BJ (cell line): ENCODE data around the gene DLX3. TPM values are rescaled to one million over a fixed set of nuclear protein-coding genes. Genes with fewer than 3 reads are reported as not detected.

Experiments used
- CTCF ChIA-PET: fragments of 350-600 bp; formaldehyde crosslinking; extraction: SDS; loops from one replicate; lab custom pipeline; 2021; ENCODE audit warnings: antibody characterized with exemption, inconsistent platforms; lab: Yijun Ruan, JAX
- POLR2A ChIA-PET: fragments of 300-600 bp; sonication (Branson Sonifier 250); formaldehyde crosslinking; extraction: SDS; loops from one replicate; lab custom pipeline; 2021; ENCODE audit warnings: antibody characterized with exemption; lab: Charles Lee
- DNase-seq: peaks from one replicate; pipeline ENCODE4 v3.0.0-alpha.2; 2011; ENCODE audit warnings: low read depth
- H3K27me3 ChIP-seq: 2 replicates; pipeline ENCODE4 v1.6.0; 2011; ENCODE audit warnings: low read length; ENCODE audit not compliant: control insufficient read depth, insufficient read depth
- H3K36me3 ChIP-seq: 2 replicates; pipeline ENCODE4 v1.5.1; 2011; ENCODE audit warnings: low read length; ENCODE audit not compliant: control insufficient read depth, insufficient read depth
- H3K4me3 ChIP-seq: 2 replicates; pipeline ENCODE4 v1.5.1; 2011; ENCODE audit warnings: low read depth, mild to moderate bottlenecking, control low read depth, low read length
- polyA plus RNA-seq: library from polyadenylated mRNA; depleted of rRNA; stranded (reverse); fragments of >200 nt; gene quantifications from 2 replicates; pipeline ENCODE4 v1.2.3, GENCODE V29; 2011
- TF ChIP-seq, protein P1 (sequence below): IDR thresholded peaks from 2 replicates; pipeline ENCODE4 v1.5.1; 2011; ENCODE audit warnings: low read depth, mild to moderate bottlenecking, control low read depth, inconsistent platforms, low read length, moderate library complexity; ENCODE audit not compliant: insufficient read depth

Gene DLX3
- polyA plus RNA-seq, 1 experiment, result 0.06 TPM

DNA sequence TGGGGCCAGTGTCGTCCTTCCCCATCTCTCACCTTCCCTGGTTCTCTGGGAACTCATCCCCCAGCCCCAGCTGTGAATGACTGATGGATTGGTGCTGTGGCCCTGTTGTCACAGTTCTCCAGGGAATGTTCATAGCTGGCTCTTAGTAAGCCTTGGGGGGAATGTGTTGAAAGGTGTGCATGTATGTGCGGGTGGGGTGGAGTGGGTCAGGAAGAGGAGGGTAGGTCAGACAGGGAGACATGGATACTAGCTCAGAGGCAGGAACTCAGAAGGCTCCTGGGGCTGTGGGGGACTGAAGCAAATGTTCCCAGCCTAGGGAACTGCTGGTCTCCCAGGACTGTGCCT lies 21.8 kb downstream of the DLX3 start:
- ChIA-PET CTCF (interaction anchor here (1.1 to 3.8 kb wide), 6 partner anchors 10 to 93 kb away, joined by 3 to 21 read pairs (median 4); no protein-coding TSS in a partner anchor), POLR2A (no interaction called here)
- no peak for DNase-seq
- Histone ChIP-seq H3K27me3 (peaks cover 65% of the 10 kb centered on the region), H3K36me3 (no peaks in the 10 kb centered on the region), H3K4me3 (no peak overlapping the region)
- TF ChIP-seq, protein P1, sequence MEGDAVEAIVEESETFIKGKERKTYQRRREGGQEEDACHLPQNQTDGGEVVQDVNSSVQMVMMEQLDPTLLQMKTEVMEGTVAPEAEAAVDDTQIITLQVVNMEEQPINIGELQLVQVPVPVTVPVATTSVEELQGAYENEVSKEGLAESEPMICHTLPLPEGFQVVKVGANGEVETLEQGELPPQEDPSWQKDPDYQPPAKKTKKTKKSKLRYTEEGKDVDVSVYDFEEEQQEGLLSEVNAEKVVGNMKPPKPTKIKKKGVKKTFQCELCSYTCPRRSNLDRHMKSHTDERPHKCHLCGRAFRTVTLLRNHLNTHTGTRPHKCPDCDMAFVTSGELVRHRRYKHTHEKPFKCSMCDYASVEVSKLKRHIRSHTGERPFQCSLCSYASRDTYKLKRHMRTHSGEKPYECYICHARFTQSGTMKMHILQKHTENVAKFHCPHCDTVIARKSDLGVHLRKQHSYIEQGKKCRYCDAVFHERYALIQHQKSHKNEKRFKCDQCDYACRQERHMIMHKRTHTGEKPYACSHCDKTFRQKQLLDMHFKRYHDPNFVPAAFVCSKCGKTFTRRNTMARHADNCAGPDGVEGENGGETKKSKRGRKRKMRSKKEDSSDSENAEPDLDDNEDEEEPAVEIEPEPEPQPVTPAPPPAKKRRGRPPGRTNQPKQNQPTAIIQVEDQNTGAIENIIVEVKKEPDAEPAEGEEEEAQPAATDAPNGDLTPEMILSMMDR, result no peak

DNA sequence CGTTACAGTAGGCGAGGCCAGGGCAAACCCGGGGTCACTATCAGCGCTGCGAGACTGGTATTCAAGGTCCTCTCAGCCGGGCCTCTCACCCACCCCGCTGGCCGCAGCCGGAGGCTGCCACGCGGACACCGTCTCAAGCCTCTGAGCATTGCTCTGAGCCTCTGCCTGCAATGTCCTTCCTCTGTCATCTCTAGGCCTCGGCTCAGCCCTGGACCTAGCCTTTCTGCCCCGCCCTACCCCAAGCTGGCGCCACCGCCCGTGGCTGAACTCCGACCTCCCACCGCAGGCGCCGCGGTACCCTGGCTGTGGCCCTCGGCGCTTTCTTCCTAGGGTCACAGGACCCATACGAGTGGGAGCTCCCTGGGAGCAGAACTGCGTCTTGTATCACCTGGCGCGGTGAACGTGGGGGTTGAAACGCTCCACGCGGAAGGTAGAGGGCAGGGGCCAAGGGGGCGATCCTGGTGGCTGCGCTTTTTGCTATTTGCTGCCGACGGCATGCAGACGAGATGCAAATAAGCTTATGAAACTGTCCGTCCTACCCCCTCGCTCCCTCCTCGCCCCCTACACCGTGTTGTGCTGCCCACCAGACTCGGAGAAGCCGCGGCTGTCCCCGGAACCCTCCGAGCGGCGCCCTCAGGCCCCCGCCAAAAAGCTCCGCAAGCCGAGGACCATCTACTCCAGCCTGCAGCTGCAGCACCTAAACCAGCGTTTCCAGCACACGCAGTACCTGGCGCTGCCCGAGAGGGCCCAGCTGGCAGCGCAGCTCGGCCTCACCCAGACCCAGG lies 22.3 kb downstream of the DLX3 start:
- ChIA-PET CTCF (interaction anchor here (1.1 to 3.8 kb wide), 5 partner anchors 17 to 92 kb away, joined by 3 to 21 read pairs (median 4); no protein-coding TSS in a partner anchor), POLR2A (no interaction called here)
- Histone ChIP-seq H3K36me3 (no peaks in the 10 kb centered on the region), H3K27me3 (peaks cover 63% of the 10 kb centered on the region), H3K4me3 (no peak overlapping the region)
- TF ChIP-seq, protein P1, result no peak
- DNase-seq, result no peak

DNA sequence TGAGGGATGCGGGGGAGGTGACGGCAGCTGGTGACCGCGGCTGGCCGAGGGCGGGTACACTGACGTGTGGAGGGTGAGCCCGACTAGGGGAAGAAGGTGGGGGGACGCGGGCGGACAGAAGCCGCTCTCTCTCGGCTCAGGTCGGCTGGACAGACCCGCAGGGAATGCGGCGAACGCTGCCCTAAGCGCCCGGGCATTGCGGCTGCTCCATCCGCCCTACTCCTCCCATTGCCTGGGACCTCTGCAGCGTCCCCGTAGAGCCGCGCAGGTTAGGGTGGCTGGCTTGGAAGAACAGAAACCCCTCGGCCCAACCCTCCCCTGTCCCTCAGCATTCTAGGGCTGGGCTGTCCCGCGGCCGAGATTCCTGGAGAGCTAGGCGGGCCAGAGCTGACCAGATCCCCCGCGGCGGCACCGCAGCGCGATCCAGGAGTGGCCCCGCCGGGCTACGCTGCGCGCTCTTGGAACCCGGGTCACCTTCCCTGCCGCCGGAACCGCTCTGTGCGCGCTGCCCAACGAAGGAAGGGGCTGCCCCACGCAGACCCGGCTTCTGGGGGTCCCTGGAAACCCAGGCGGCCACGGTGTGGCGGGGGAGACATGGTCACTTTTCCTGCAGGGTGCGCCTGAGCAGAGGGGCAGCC lies 23.1 kb downstream of the DLX3 start:
- CTCF ChIA-PET, result interaction anchor here (1.0 to 3.8 kb wide), 3 partner anchors 15 to 25 kb away, joined by 3 to 21 read pairs (median 3); no protein-coding TSS in a partner anchor
- Histone ChIP-seq H3K36me3 (no peaks in the 10 kb centered on the region), H3K4me3 (no peak overlapping the region), H3K27me3 (peaks cover 65% of the 10 kb centered on the region)
- no peak for DNase-seq
- TF ChIP-seq, protein P1, result no peak
- POLR2A ChIA-PET, result no interaction called here

DNA sequence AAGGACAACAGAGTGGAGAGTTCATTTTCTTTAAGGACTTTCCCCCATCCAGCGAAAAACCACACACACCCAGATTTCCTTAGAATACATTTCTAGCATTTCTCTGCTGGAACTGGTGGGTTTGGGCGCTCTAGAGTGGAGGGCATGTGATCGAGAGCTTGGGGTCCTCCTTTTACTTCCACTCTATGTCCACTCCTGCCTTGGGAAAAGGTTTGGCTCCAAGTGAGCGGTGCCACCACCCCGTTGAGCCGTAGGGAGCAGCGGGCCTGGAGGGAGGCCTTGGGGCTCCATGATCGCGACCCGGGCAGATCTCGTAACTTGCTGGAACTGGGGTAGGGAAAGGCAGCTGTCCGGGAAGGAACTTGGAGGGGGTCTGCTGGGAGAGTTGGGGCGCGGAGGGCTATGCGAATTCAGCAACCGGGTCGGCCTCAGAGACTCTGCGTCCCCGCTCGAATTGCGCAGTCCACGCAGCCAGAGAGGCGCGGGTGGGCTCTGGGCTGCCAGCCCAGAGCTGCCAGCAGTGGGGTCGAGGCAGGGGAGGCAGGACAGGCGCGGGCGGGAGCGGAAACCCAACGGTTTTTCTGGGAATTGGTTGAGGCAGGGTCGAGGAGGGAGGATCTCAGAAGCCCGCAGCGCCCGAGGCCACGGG lies 23.7 kb downstream of the DLX3 start:
- peaks cover 67% of the 10 kb centered on the region for H3K27me3 ChIP-seq
- no peak overlapping the region for H3K4me3 ChIP-seq
- TF ChIP-seq, protein P1, result no peak
- CTCF ChIA-PET, result interaction anchor here (1.0 to 3.8 kb wide), 2 partner anchors 14 to 26 kb away, joined by 3 to 21 read pairs; no protein-coding TSS in a partner anchor
- POLR2A ChIA-PET, result no interaction called here
- no peaks in the 10 kb centered on the region for H3K36me3 ChIP-seq
- DNase-seq, result no peak

DNA sequence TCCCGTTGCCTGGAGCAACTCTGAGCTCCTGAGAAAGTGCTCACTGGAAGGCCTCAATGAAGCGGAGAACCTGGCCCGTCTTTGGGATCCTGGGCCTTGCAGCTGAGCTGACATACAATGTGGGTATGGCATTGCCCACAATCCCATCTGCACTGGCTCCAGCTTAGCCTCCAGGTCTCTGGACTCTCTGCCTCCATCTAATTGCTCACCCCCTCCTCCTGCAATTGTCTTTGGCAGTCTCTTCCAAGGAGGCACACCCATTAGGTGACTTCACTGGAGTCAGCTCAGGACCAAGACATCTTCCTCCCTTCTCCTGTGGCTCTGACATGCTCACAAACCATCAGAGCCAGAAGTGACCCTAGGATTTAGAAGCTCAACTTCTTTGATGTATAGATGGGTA lies 24.5 kb downstream of the DLX3 start:
- Histone ChIP-seq H3K4me3 (no peak overlapping the region), H3K27me3 (peaks cover 71% of the 10 kb centered on the region), H3K36me3 (no peaks in the 10 kb centered on the region)
- CTCF ChIA-PET, result interaction anchor here (1.5 to 3.8 kb wide), 2 partner anchors 18 to 27 kb away, joined by 4 to 21 read pairs; no protein-coding TSS in a partner anchor
- POLR2A ChIA-PET, result no interaction called here
- DNase-seq, result no peak
- TF ChIP-seq, protein P1, result no peak
